Breast epithelium (tissue), 3 donors: ENCODE measurements around the gene EN2.

Experiments
- POLR2AphosphoS5 ChIP-seq, 3 donors: sonication (generic); formaldehyde crosslinking; IDR thresholded peaks; one replicate each; pipeline ENCODE4 v1.6.1; 2017; ENCODE audit warnings: antibody characterized with exemption in 3 of 3
- TF ChIP-seq, protein P1 (sequence below), 3 donors: fragments of 450-650 bp; IDR thresholded peaks; one replicate each; pipeline ENCODE4 v1.5.1; 2016 to 2017; ENCODE audit warnings: antibody characterized with exemption in 3 of 3, mild to moderate bottlenecking in 3 of 3, moderate library complexity in 3 of 3

DNA sequence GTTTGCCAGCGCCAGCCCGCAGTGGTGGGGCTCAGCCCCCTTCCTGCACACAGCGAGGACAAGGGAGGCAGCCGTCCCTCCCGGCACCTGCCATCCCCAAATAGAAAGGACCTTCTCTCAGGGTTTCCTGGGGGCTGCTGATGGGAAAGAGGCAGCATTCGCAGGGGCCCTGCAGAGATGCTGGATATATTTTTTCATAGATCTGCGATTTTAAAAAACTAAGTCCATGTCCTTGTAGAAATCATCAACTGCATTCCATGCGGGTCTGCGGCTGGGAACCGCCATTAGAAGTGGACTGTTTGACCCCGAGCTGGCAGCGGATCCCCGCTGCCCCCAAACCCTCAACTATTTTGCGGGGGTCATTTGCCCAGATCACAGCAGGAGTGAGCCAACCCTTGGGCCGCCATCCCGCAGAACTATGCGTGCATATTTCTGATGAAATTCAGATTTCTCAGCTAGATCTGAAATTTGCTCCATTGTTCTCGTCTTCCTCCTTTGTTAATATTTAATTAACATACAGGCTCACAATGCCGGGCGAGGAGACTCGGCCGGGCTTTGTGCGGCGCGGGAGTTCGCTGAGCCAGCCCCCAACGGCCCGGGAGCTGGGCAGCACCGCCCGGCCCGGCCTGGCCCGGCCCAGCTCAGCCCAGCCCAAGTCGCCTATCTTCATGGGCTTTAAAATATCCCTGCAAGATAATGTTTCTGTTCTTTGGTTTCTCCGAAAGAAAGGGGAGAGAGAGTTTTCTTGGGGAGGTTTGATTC, 2.0 kb downstream of the EN2 start:
- TF ChIP-seq, protein P1, sequence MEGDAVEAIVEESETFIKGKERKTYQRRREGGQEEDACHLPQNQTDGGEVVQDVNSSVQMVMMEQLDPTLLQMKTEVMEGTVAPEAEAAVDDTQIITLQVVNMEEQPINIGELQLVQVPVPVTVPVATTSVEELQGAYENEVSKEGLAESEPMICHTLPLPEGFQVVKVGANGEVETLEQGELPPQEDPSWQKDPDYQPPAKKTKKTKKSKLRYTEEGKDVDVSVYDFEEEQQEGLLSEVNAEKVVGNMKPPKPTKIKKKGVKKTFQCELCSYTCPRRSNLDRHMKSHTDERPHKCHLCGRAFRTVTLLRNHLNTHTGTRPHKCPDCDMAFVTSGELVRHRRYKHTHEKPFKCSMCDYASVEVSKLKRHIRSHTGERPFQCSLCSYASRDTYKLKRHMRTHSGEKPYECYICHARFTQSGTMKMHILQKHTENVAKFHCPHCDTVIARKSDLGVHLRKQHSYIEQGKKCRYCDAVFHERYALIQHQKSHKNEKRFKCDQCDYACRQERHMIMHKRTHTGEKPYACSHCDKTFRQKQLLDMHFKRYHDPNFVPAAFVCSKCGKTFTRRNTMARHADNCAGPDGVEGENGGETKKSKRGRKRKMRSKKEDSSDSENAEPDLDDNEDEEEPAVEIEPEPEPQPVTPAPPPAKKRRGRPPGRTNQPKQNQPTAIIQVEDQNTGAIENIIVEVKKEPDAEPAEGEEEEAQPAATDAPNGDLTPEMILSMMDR (IDR thresholded peaks at IDR 0.05): no peak
- no peak for TF ChIP-seq POLR2AphosphoS5 (IDR thresholded peaks at IDR 0.05)
